Measurements from ENCODE around the gene PDE9A.

The PDE9A gene

GRCh38 chr21:42702720-42703119 lies 49.3 kb downstream of the PDE9A start:
- no peak overlapping the region for H3K27ac ChIP-seq
- no peaks in the 10 kb centered on the region for H3K79me2 ChIP-seq (ENCODE audit: insufficient read depth, low read depth)
- H3K4me1 ChIP-seq (ENCODE audit: low read depth, poor library complexity, severe bottlenecking), result no peaks in the 10 kb centered on the region
- no peaks in the 10 kb centered on the region for H4K20me1 ChIP-seq (ENCODE audit: insufficient read depth)
- no peaks in the 10 kb centered on the region for H3K36me3 ChIP-seq (ENCODE audit: insufficient read depth)
- H3K4me2 ChIP-seq, result no peak overlapping the region
- no peak overlapping the region for H3K4me3 ChIP-seq (IDR thresholded peaks at IDR 0.05; ENCODE audit: insufficient read depth, low read depth, low read length)
- H3K27me3 ChIP-seq (ENCODE audit: insufficient read depth, low read depth), result peaks cover 95% of the 10 kb centered on the region
- TF ChIP-seq CTCF (conservative IDR thresholded peaks at IDR 0.05; ENCODE audit: low read depth, low read length), result no peak
- no peak overlapping the region for H2AFZ ChIP-seq (ENCODE audit: low read depth)
- no peak overlapping the region for H3K9ac ChIP-seq

GRCh38 chr21:42703136-42703908 lies 49.9 kb downstream of the PDE9A start:
- Histone ChIP-seq H3K4me1 (ENCODE audit: low read depth, poor library complexity, severe bottlenecking) (no peaks in the 10 kb centered on the region), H3K4me3 (IDR thresholded peaks at IDR 0.05; ENCODE audit: insufficient read depth, low read depth, low read length) (no peak overlapping the region), H2AFZ (ENCODE audit: low read depth) (no peak overlapping the region), H3K27ac (no peak overlapping the region), H3K79me2 (ENCODE audit: insufficient read depth, low read depth) (no peaks in the 10 kb centered on the region), H4K20me1 (ENCODE audit: insufficient read depth) (no peaks in the 10 kb centered on the region), H3K36me3 (ENCODE audit: insufficient read depth) (no peaks in the 10 kb centered on the region), H3K27me3 (ENCODE audit: insufficient read depth, low read depth) (peaks cover 95% of the 10 kb centered on the region), H3K4me2 (no peak overlapping the region), H3K9ac (no peak overlapping the region)
- no peak for TF ChIP-seq CTCF (conservative IDR thresholded peaks at IDR 0.05; ENCODE audit: low read depth, low read length)

- Histone ChIP-seq H3K79me2 (ENCODE audit: insufficient read depth, low read depth) (no peaks in the 10 kb centered on the region), H3K4me2 (no peak overlapping the region), H3K36me3 (ENCODE audit: insufficient read depth) (no peaks in the 10 kb centered on the region), H2AFZ (ENCODE audit: low read depth) (no peak overlapping the region), H4K20me1 (ENCODE audit: insufficient read depth) (no peaks in the 10 kb centered on the region), H3K27ac (no peak overlapping the region), H3K9ac (no peak overlapping the region), H3K4me3 (IDR thresholded peaks at IDR 0.05; ENCODE audit: insufficient read depth, low read depth, low read length) (no peak overlapping the region), H3K27me3 (ENCODE audit: insufficient read depth, low read depth) (peaks cover 95% of the 10 kb centered on the region), H3K4me1 (ENCODE audit: low read depth, poor library complexity, severe bottlenecking) (no peaks in the 10 kb centered on the region)
- TF ChIP-seq CTCF (conservative IDR thresholded peaks at IDR 0.05; ENCODE audit: low read depth, low read length), result no peak
Measured at GRCh38 chr21:42703965-42704364, 50.5 kb downstream of the PDE9A start.

- Histone ChIP-seq H3K27me3 (ENCODE audit: insufficient read depth, low read depth) (peaks cover 89% of the 10 kb centered on the region), H2AFZ (ENCODE audit: low read depth) (no peak overlapping the region), H4K20me1 (ENCODE audit: insufficient read depth) (no peaks in the 10 kb centered on the region), H3K4me3 (IDR thresholded peaks at IDR 0.05; ENCODE audit: insufficient read depth, low read depth, low read length) (no peak overlapping the region), H3K27ac (no peak overlapping the region), H3K4me1 (ENCODE audit: low read depth, poor library complexity, severe bottlenecking) (no peaks in the 10 kb centered on the region), H3K9ac (no peak overlapping the region), H3K36me3 (ENCODE audit: insufficient read depth) (no peaks in the 10 kb centered on the region), H3K4me2 (no peak overlapping the region), H3K79me2 (ENCODE audit: insufficient read depth, low read depth) (no peaks in the 10 kb centered on the region)
- no peak for TF ChIP-seq CTCF (conservative IDR thresholded peaks at IDR 0.05; ENCODE audit: low read depth, low read length)
Measured at GRCh38 chr21:42704861-42705260, 51.4 kb downstream of the PDE9A start.
